Keratinocyte (primary cell): ENCODE results near the gene GJA9. TPM values are rescaled to one million over a fixed set of nuclear protein-coding genes. Genes with fewer than 3 reads are reported as not detected.

Experiments used
- DNase-seq: peaks from one replicate; pipeline ENCODE4 v3.0.0-alpha.2; 2011; ENCODE audit warnings: low read depth, missing footprints, low spot score
- FAIRE-seq: peaks from 2 replicates; lab custom pipeline; 2011; peaks lifted over from hg19 to GRCh38; lab: Jason Lieb, UNC
- H2AFZ ChIP-seq: 2 replicates; pipeline ENCODE4 v1.6.0; 2012; ENCODE audit warnings: low read length, control low read depth, inconsistent platforms; ENCODE audit not compliant: control insufficient read depth
- H3K27ac ChIP-seq: 2 replicates; pipeline ENCODE4 v1.5.1; 2011; ENCODE audit warnings: low read length; ENCODE audit not compliant: control insufficient read depth, insufficient read depth
- H3K27me3 ChIP-seq: 3 replicates; pipeline ENCODE4 v1.6.0; 2011; ENCODE audit warnings: low read length; ENCODE audit not compliant: control insufficient read depth, insufficient read depth; ENCODE audit errors: extremely low read depth
- H3K36me3 ChIP-seq, 2 experiments: 2 replicates in 1 of 2; 3 replicates in 1 of 2; pipeline ENCODE4 v1.5.1; 2011; ENCODE audit warnings: low read length in 2 of 2, mild to moderate bottlenecking in 1 of 2; ENCODE audit not compliant: control insufficient read depth in 2 of 2, insufficient read depth in 2 of 2; ENCODE audit errors: extremely low read depth in 1 of 2
- H3K4me1 ChIP-seq: 3 replicates; pipeline ENCODE4 v1.5.1; 2011; ENCODE audit warnings: low read length; ENCODE audit not compliant: control insufficient read depth, insufficient read depth; ENCODE audit errors: extremely low read depth
- H3K4me2 ChIP-seq: 3 replicates; pipeline ENCODE4 v1.6.0; 2011; ENCODE audit warnings: low read depth, low read length; ENCODE audit not compliant: control insufficient read depth, insufficient read depth; ENCODE audit errors: extremely low read depth
- H3K4me3 ChIP-seq, 3 experiments: fragments of 200-600 bp in 1 of 3; sonication (generic) in 1 of 3; 2 replicates in 2 of 3; 3 replicates in 1 of 3; pipeline ENCODE4 v1.5.1; 2011 to 2016; ENCODE audit warnings: low read length in 3 of 3, mild to moderate bottlenecking in 3 of 3, control low read depth in 2 of 3, inconsistent platforms in 1 of 3, low read depth in 1 of 3, mixed read lengths in 1 of 3, mixed run types in 1 of 3, moderate library complexity in 1 of 3; ENCODE audit not compliant: control insufficient read depth in 2 of 3, insufficient read depth in 2 of 3; ENCODE audit errors: extremely low read depth in 1 of 3
- H3K79me2 ChIP-seq: 2 replicates; pipeline ENCODE4 v1.6.0; 2012; ENCODE audit warnings: low read length; ENCODE audit not compliant: control insufficient read depth, insufficient read depth
- H3K9ac ChIP-seq: 3 replicates; pipeline ENCODE4 v1.6.0; 2011; ENCODE audit warnings: low read length; ENCODE audit not compliant: control insufficient read depth, insufficient read depth; ENCODE audit errors: extremely low read depth
- H3K9me1 ChIP-seq: 3 replicates; pipeline ENCODE4 v1.6.0; 2011; ENCODE audit warnings: low read length; ENCODE audit not compliant: control insufficient read depth, insufficient read depth; ENCODE audit errors: extremely low read depth
- H3K9me3 ChIP-seq: 2 replicates; pipeline ENCODE4 v1.5.1; 2012; ENCODE audit warnings: low read depth, low read length; ENCODE audit not compliant: control insufficient read depth
- H4K20me1 ChIP-seq: 3 replicates; pipeline ENCODE4 v1.6.0; 2011; ENCODE audit warnings: low read length; ENCODE audit not compliant: control insufficient read depth, insufficient read depth; ENCODE audit errors: extremely low read depth
- EZH2 ChIP-seq: IDR thresholded peaks from one replicate; pipeline ENCODE4 v1.6.1; 2012; ENCODE audit warnings: inconsistent platforms, mild to moderate bottlenecking, low read length, moderate library complexity
- dilution Hi-C: fragments of 300-500 bp; cut with MboI; formaldehyde crosslinking; loops from one replicate; pipeline ENCODE4 v1.7.0; 2020; ENCODE audit warnings: low sequenced_read_pairs; ENCODE audit not compliant: extremely low pct_ligation_motif_present
- polyA plus RNA-seq, 5 experiments: library from polyadenylated mRNA; depleted of rRNA in 3 of 5; stranded (reverse) in 3 of 5; stranded (forward) in 1 of 5; unstranded in 1 of 5; fragments of >200 nt; gene quantifications; 1 replicate in 1 of 5; 2 replicates in 3 of 5; 3 replicates in 1 of 5; pipeline versions ENCODE4 v1.2.1 to v1.2.3, GENCODE V29; 2011 to 2012; ENCODE audit warnings: missing spikeins in 2 of 5, low read depth in 1 of 5, low replicate concordance in 1 of 5
- TF ChIP-seq, protein P1 (sequence below), 3 experiments: IDR thresholded peaks in 1 of 3; conservative IDR thresholded peaks in 1 of 3; optimal IDR thresholded peaks in 1 of 3; 2 replicates in 2 of 3; 3 replicates in 1 of 3; pipeline versions ENCODE3 to v1.5.1; 2011; ENCODE audit warnings: low read length in 3 of 3, mild to moderate bottlenecking in 3 of 3, moderate library complexity in 2 of 3, control low read depth in 1 of 3, inconsistent platforms in 1 of 3; ENCODE audit not compliant: insufficient read depth in 2 of 3; ENCODE audit errors: extremely low read depth in 1 of 3

GJA9 gene
- polyA plus RNA-seq, 1 donor (not counting 4 experiments of a cell fraction or from before 2014, with no cell fraction given), result 0.38 TPM

DNA sequence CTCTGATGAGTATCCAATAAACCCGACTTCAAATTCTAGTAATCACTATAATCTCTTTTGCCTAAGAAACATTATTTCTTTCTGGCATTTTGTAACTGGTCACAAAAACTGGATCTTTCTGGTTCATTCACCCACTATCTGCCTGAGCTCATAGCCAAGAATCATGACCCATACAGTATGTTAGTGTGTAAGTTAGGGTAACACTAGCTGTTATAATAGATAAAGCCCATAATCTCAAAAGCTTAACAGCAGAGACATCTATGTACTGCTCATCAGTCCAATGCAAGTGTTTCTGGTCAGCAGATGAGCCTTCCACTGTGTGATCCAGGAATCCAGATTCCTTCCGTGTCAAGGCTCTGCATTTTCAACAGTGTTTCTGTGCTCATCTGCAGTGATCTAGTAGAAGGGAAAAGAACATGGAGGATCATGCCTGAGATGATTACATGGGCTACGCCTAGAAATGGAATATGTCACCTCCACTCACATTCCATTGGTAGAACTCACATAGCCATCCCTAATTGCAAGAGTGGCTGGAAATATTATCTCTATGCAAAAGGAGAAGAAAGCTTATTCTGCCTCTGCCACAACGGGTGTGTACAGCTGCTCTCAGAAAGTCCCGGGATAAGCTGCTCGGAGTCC lies 49.5 kb downstream of the GJA9 start:
- H3K9me1 ChIP-seq, result no peaks in the 10 kb centered on the region
- no peak overlapping the region for H3K4me3 ChIP-seq
- H3K4me1 ChIP-seq, result no peaks in the 10 kb centered on the region
- DNase-seq (no peak), FAIRE-seq (no peak)
- no peak overlapping the region for H3K4me2 ChIP-seq
- H3K9ac ChIP-seq, result no peak overlapping the region
- H3K27ac ChIP-seq, result no peak overlapping the region
- H3K9me3 ChIP-seq, result no peaks in the 10 kb centered on the region
- dilution Hi-C loops, result no loop called here
- H3K27me3 ChIP-seq, result peaks cover 3% of the 10 kb centered on the region
- TF ChIP-seq, protein P1, sequence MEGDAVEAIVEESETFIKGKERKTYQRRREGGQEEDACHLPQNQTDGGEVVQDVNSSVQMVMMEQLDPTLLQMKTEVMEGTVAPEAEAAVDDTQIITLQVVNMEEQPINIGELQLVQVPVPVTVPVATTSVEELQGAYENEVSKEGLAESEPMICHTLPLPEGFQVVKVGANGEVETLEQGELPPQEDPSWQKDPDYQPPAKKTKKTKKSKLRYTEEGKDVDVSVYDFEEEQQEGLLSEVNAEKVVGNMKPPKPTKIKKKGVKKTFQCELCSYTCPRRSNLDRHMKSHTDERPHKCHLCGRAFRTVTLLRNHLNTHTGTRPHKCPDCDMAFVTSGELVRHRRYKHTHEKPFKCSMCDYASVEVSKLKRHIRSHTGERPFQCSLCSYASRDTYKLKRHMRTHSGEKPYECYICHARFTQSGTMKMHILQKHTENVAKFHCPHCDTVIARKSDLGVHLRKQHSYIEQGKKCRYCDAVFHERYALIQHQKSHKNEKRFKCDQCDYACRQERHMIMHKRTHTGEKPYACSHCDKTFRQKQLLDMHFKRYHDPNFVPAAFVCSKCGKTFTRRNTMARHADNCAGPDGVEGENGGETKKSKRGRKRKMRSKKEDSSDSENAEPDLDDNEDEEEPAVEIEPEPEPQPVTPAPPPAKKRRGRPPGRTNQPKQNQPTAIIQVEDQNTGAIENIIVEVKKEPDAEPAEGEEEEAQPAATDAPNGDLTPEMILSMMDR (optimal IDR thresholded peaks at IDR 0.05 in 1 of 3, IDR thresholded peaks at IDR 0.05 in 1 of 3, conservative IDR thresholded peaks at IDR 0.05 in 1 of 3; ENCODE audit: extremely low read depth in 1 of 3, insufficient read depth in 2 of 3, low read length in 3 of 3), result no peak
- TF ChIP-seq EZH2, result no peak
- H2AFZ ChIP-seq, result no peak overlapping the region
- H3K36me3 ChIP-seq, result no peaks in the 10 kb centered on the region
- H4K20me1 ChIP-seq, result no peaks in the 10 kb centered on the region
- H3K79me2 ChIP-seq, result no peaks in the 10 kb centered on the region

DNA sequence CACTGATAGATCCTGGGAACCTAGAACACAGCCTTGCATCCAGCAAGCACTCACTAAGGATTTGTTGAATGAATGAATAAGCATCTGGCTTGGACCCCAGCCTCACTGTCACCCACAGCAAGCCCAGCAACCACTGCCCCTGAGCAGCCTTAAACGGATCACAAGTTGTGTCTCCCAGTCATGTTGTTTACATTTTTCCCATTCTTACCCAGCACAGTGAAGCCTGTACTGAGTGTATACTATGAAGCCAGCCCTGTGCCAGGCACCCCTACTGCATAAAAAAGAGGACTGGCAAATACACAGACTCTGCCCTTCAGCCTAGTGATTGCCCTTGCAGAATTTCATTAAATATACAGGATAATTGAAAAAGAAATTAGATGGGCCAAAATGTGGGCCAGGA lies 52.0 kb downstream of the GJA9 start:
- Histone ChIP-seq H3K9me3 (no peaks in the 10 kb centered on the region), H3K4me2 (no peak overlapping the region), H3K27me3 (peaks cover 3% of the 10 kb centered on the region), H3K9ac (no peak overlapping the region), H3K4me1 (no peaks in the 10 kb centered on the region), H2AFZ (no peak overlapping the region), H3K27ac (no peak overlapping the region), H3K9me1 (no peaks in the 10 kb centered on the region), H3K79me2 (no peaks in the 10 kb centered on the region), H3K4me3 (no peak overlapping the region), H3K36me3 (no peaks in the 10 kb centered on the region), H4K20me1 (no peaks in the 10 kb centered on the region)
- FAIRE-seq, result no peak
- no peak for DNase-seq
- TF ChIP-seq EZH2, result no peak
- TF ChIP-seq, protein P1 (optimal IDR thresholded peaks at IDR 0.05 in 1 of 3, IDR thresholded peaks at IDR 0.05 in 1 of 3, conservative IDR thresholded peaks at IDR 0.05 in 1 of 3; ENCODE audit: extremely low read depth in 1 of 3, insufficient read depth in 2 of 3, low read length in 3 of 3), result no peak
- dilution Hi-C loops, result no loop called here
